LHCN-M2 (cell line): ENCODE measurements around the gene BCL6. TPM values are rescaled to one million over a fixed set of nuclear protein-coding genes. Genes with fewer than 3 reads are reported as not detected.

Experiments used
- DNase-seq: peaks from one replicate; pipeline ENCODE4 v3.0.0-alpha.2; 2012; ENCODE audit warnings: low read depth
- polyA plus RNA-seq: library from polyadenylated mRNA; unstranded; fragments of >200 nt; gene quantifications from one replicate; pipeline ENCODE4 v1.2.1, GENCODE V29; 2012; ENCODE audit warnings: missing spikeins
- total RNA-seq: library from RNA; depleted of rRNA; stranded (reverse); fragments of >200 nt; gene quantifications from 2 replicates; pipeline ENCODE4 v1.2.3, GENCODE V29; 2014; rRNA removed

Gene BCL6
- 20.6 and 34.0 TPM in 2 replicates for total RNA-seq
- 11.0 TPM for polyA plus RNA-seq

DNA sequence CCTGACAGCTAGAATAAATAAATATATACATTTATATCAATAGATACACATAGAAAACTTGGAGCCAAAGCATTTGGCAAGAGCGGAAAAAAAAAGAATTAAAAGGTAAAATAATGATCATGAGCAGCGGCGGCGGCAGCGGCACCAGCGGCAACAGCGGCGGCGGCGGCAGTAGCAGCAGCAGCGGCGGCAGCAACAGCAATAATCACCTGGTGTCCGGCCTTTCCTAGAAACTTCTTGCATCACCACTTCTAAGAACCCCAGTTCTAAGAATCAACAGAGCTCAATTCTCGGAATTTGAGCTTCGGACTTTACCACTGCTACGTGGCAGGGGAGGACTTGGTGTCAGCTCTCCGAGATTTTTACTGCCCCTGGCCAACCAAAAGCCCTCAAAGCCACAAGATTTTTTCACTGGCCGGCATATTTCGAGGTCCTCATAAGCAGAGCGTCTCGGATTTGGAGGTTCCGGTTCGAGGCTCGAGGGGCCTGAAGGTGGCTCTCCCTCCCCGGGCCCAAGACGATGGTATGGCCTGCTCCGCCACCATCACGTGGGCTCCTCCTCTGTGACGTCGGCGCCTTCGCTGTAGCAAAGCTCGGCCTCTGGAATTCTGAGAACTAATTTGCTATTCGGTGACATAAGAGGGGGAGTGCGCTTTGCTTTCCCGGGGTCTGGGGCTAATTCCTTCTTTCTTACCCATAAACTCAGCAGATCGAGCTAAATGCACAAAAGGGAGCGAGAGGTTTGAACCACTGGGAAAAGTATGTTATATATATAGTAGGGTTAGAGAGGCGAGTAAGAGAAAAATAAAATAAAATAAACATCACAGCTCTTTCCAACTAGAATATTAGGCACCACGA lies at the start of gene BCL6:
Gene BCL6 (minus strand): TSS at position 268 of the 858 bp plus-strand sequence. CDS start 11,775 bp downstream, outside the sequence.
- DNase-seq: peak; percentile 99

DNA sequence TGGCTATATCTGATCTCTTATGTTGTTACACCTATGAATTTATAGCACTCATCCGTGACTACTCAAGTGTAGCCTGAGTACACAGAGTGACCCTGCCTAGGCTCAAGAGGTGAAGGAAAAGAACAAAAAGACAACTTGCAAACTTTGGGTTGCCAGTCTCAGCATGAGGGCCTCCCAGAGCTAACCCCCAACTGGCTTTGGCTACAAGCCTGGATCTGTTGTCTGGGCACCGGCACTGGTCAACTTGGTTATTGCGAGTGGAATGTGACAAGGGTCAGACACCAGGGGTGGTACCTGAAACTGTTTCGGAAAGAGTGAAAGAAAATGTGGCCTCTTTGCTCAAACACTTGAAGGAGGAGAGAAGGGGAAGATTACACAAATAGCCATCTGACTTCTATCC lies 49.5 kb upstream of the BCL6 start:
- DNase-seq: no peak

DNA sequence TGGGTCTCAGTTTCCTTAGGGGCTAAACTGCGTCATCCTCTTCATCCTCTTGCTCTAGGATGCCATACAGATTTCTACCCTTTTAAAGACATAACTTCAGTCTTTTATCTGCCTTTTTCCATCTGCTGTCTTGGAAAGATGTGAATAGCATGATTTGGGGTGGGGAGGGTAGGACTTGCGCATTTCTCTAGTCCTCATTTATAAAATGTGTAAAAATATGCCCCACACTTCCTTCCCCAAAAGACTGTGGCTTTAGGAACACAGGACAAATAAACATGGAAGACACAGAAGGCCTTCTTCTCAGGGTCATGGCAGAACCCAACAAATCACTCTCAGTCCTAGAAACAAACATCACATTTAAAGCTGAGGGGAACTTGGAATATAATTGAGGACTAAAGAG lies 48.4 kb upstream of the BCL6 start:
- no peak for DNase-seq

DNA sequence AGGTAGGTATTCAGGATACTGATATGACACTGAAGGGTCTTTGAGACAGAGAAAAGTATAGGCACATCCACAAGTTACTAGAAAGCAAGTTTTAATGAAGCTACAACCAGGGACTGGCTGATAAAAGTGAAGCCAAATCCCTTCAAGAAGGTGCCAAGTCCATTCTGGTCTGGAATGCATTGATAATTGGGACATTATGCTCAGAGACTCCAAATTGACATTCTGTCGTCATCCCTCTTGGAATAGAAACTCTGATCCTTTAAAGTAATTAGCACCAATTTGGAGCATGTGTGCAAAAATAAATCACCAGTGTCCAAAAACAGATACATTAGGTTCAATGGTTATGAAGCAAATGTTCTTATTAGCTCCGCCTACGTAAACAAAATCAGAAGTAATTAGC lies 47.3 kb upstream of the BCL6 start:
- DNase-seq: no peak

DNA sequence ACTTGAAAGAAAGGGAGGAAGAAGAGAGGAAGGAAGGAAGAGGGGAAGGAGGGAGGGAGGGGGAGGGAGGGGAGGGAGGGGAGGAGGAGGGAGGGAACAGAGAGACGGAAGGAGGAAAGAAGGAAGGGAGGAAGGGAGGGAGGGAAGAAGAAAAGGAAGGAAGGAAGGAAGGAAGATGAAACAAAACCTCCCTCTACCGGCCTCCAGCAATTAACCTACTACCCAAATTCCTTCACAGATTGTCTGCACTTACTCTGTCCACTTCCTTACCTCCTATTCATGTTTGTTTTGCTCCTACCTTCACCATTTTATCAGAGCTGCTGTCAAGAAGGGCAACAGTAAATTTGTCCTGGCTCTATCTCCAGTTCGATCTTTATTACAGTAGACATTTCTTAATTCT lies 44.6 kb upstream of the BCL6 start:
- DNase-seq: no peak

DNA sequence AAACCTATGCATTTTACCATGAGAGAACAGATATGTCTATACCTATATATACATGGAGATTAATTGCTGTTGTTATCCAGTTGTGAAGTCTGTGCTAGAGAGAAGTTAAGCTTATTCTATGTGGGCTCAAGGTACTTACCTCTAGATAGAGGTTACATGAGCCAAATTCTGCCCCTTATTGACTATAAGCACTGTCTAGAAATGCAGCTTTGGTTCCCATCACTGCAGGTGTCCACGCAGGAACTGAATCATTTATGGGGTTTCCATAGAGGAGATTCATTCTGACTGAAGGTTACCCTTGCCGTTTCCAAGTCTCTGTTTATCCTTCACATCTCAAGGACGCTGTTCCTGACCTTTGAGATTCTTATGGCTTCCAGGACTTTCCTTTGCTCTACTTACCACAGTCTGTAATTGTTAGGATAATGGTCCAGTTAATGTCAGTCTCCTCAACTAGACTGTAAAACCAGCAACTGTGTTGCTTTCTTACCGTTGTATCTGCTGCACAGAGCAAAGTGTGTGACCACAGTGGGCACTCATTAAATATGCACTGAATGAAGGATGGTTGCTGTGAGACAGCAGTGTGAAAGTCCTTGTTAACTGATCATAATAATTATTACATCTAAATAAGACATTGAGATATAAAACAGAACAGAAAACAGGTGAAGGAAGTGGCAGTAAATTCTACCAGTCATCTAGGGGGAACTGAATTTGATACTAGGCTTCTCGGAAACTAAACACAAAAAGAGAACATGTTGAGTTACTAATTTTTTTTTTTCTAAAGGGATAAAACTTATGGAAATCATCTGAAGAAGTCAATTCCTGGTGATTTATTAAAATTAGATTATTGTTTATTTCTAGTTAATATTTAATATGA lies 44.0 kb upstream of the BCL6 start:
- DNase-seq: no peak

DNA sequence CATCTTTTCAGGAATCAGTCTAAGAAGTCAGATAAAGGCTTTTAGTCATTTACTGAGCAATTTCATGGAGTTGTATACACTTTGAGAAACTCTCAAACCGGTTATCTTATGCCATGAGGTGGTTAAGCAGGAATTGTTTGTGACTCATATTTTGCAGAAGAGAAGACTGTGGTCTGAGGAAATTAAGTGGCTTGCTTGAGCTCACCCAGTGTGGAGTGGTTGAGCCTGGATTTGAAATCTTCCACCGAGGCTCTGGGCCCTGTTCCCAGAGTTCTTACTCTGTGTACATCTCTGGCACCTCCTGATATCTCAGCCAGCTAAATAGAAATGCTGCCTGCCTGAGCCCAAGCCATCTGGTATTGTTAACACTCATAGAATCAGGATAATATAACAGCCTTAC lies 37.8 kb upstream of the BCL6 start:
- peak; percentile 85 for DNase-seq

DNA sequence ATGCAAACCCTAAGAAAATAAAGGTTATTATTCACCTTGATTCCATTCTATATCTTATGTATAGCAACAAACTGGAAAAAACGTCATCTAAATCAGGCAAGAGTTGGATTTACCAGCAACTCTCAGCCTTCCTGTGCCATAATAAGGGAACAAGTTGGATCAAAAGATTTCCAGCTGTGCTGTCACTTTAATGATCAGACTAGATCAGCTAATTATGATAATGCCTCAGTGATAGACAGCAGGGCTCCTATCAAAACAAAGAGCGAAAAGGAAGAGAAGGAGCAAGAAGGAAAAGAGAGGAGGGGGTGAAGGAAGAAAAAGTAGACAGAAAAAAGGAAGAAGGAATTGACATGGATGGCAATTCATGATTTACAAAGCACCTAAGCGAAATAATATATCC lies 36.7 kb upstream of the BCL6 start:
- DNase-seq: no peak

DNA sequence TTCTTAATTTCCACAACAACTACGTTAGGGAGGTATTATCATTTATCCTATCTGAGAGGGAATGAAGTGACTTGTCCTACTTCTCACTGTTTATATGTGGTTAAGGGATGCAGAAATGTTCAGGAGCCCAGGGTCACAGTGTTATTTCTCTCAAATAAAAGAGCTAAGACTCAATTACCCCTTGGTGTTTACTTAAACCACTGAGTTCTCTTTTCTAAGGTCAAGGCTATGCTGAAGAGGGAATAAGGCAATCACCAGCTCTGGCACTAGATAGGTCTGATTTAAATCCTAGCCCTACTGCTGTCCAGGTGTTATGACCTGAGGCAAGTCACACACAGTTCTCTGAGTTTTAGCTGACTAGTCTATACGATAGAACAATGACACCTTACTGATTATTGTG lies 35.7 kb upstream of the BCL6 start:
- no peak for DNase-seq

DNA sequence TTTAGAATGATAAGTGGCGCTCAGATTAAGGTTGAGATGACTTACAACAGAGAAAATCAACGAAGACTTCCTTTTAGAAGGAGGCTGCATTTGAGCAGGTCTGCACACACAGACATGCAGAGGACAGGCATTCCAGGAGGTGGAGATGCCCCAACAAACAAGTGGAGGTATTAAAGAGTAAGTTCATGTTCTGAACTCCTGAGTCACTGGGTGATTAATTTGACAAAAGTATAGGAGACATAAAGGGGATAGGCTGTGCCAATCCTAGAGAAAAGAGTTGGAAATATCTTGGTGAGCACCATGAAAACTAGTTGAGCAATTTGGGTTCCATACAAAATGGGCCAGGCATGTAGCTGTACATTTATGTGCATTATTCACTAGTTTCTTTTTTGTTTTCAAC lies 33.5 kb upstream of the BCL6 start:
- no peak for DNase-seq

DNA sequence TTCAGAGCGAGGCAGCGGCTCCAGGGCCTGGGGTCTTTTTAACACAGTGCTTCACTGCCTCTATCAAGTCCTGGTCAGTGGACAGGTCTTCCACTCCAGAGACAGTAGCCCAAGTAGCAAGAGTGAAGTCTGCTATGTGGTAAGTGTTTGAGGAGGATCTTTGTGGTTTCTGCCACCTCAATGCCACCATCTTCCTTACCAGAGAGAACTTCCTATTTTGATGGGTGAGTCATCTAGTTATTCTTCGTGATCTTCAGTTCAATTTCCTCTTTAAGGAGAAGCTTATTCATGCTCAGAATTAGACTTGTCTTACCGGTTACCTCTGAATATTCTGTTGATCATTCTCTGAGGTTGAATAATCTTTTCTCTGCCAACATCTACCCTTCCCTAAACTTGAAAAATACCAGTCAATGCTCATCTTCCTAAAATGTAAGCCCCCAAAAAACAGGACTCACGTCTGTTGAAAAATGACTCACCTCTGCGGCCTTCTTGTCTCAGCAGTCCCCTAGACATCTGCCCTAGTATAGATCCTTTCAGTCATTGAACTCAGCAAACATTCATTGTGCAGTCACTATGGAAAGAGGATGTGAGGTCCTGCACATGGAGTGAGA lies 32.2 kb upstream of the BCL6 start:
- peak; percentile 53 for DNase-seq

DNA sequence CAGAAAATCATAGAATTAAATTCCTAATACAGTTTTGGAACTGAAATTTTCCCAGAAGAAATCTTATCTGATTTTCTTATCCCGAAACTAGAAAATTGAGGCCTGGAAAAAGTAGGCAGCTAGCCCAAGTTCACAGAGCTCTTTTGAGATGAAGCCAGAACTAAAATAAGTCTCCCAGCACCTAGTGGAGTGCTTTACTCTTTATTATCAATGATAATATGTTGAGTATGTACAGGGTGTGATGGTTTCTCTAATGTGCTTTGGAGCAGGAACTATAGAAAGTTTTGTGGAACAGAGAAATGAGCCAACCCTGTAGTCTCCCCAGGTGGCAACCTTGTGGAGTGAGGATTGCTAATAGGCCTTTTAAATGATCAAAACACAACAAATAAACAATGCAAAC lies 30.3 kb upstream of the BCL6 start:
- DNase-seq: no peak

DNA sequence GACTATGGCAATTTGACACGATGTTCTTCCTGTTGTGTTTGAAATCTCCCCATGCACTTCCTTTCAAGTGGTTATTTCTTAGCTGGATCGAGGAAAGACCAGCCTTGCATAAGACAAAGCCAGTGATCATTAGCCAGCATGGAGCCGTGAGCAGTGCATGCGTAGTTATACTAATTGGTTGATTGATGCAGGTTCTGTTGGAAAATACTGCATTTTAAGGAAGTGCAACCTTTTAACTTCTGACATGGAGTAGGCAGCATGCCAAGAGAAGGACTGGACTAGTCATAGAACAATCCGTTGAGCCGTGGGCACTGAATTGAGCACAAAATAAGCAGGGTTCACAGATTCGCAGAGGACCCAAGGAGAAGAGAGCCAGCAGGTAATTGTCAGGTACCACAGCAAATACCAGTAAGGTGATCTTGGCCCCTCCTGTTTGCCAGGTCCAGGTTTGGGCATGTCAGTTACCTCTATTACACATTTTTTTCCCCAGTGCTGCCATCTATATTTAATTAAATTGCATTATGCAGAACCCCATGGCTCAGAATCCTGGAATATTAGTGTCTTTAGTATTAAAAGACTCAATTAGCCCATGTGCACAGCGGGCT lies 29.0 kb upstream of the BCL6 start:
- DNase-seq: no peak

DNA sequence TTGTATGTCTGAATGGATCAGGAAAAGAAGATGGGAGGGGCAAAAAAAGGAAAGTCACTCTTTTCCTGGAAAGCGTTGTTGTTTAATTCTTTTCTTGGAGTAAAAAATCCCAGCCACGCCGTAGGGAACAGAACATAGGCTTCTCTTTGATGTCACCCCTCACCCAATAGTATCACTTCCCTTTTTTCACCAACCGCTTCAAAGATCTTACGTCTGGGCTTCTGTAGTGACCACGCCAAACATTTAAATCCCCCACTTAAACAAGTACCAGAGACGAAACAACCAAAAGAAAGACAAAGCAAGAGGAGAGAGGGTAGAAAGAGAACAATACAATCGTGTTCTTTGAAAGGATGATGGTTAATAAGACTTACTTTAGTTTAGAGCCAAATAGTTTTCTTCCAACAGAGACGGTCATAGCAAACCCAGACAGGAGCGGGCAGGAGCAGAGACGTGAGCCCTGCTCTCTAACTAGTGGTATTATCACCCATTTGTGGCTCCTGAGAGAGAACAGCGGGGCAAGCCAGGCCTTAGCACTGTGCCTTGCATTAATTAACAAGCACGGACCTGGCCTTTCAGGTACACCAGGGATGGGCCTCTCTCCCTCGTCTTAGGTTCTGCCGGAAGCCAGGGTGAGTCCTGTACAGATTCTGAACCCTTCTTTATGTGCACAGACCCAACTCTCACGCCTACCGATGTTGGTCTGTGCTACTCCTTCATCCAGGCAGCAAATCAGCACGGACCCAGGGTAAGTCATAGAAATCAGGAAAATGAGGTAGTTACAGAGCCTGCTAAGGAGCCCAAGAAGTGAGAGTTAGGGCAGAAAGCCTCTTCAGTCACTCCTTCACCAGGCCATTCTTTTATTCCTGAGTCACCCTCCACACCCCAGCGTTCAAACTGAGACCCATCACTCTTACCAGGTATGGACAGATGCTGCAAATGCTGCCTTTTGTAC lies 28.2 kb upstream of the BCL6 start:
- no peak for DNase-seq

DNA sequence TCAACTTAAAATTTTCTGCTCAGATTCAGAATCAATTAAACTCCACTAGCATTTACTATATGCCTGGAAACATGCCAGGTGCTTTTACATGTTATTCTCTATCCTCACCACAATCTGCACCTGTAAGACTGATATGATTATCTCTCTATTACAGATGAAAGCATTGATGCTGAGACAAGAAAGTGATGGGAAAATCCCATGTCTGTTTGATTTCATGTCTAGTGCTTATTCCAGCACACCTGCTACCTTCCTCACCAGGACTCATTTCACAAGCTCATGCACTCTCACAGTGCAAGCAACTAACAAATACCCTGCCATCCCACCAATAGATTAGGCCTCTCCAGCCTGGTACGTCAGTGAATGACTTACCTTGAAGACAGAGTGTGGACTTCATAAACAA lies 25.0 kb upstream of the BCL6 start:
- no peak for DNase-seq

DNA sequence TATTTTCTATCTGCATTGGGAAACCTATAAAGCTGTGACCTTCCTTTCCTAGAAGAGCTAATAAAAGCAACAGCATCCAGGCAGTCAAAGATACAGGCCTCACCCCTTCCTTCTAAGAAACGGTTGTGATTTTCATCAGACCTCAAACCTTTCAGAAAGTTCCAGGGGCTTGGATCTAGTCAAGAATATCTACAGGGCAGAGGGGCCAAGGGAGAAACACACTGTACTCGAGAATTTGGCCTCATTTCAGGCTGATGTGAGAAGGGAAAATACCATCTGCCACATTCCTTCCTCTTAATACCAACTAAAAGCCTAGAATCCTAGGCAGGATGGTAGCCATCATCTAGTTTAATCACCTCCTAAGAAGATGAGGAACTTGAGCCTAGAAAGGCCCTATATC lies 24.5 kb upstream of the BCL6 start:
- no peak for DNase-seq

DNA sequence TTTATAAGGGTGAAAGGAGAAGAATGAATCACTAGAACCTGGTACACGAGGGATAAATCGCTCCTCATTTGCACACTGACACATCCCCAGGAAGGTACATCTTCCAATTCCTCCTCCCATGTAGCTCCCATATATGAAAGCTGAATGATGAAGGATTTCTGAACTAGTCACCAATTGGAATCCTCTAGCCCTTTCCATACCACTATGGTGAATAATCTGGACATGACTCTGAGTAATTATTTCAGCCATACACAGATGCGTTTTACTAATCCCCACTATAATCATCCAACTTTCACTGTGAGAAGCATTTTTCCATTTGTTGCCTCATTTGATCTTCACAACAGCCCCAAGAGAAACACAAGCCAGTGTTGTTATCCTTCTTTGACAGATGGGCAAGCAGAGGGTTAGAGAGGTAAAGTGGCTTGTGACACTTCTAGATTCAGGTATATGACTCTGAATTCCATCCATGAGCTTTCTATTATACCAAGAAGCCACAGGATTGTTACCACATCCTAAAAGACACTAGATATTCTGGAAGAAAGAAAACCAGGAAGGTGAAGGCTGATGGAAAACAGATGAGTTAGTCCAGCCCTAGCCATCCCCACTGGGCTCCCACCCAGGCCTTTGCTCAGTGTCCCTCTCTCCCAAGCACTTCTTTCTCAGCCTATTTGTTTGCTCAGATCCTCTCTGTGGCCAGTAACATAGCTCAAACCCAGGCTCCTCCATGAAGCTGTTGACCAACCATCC lies 22.2 kb upstream of the BCL6 start:
- DNase-seq: peak; percentile 81

DNA sequence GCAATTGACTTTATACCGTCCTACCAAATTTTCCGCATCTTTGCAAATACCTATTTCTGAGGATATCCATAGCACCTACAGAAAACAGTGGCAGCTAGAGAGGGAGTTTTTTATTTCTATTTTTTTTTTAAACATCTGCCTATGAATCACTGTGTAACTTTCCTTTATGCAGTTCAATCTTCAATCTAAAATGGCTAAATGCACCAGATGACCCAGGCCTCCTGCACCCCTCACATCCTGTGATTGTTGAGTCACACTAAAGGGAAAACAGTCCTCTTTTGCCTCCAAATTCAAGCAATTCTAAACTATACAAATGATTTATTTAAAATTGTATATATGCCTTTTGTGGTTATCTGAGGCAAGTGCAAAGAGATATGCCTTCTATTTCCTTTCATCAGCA lies 20.1 kb upstream of the BCL6 start:
- DNase-seq: peak; percentile 71

DNA sequence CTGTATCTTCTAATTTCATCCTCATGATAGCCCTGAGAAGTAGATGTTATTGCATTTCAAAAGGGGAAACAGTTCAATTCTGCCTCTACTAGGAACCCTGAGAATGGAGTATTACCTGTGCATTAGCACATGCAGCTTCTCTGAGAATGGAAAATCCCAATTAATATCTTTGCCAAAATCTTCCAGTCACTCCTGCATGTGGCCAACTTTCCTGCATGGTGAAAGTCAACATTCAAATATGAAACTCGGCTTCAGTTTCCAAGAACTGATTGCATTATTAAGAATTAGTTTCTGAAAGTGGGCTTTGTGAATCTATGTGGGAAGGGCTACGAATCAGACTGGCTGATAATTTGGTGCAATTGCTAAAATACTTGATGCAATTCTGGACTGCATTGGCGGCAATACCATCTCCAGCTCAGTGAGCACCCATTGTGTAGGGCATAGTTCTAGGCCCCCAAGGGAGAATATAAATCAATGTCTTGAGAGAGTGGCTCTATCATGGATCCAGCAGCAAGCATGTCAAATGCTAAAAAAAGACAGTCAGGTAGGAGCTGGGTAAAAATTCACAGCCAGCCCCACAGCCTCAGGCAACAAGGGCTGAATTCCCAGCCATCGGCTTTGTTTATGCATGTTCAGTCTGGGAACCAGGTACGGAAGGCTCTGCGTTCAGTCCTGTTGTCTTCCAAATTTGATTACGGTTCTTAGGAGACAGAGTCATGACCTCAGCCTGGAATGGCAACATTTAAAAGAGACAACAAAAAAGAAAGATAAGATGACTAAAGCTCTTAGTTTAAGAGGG lies 18.8 kb upstream of the BCL6 start:
- no peak for DNase-seq
